GM19395 (cell line): ENCODE data around the gene SUFU.
A peak's percentile ranks its signal among the peaks of the same experiment; 100 is the strongest.
"Not testable (repeated sequence)": the region's sequence is repeated elsewhere in the genome, so short reads cannot be mapped to it uniquely, and the experiment has no call there.

ENCODE experiments used
- ATAC-seq: cut with Tn5 transposase; IDR thresholded peaks from one replicate; pipeline ENCODE4 v1.9.1; 2021; ENCODE audit warnings: mild to moderate bottlenecking, moderate library complexity; ENCODE audit not compliant: unreplicated experiment

SUFU gene

GRCh38 chr10:102503264-102504178 lies at the start of gene SUFU:
Gene SUFU, plus strand, starts transcription at chr10:102503972. Its CDS starts 181 bp downstream, at chr10:102504153.
- peak; percentile 52 for ATAC-seq

GRCh38 chr10:102454662-102455487 lies 48.9 kb upstream of the SUFU start:
- not testable (repeated sequence) for ATAC-seq

- no peak for ATAC-seq
Observed at GRCh38 chr10:102455893-102456471, 47.8 kb upstream of the SUFU start.

GRCh38 chr10:102457591-102458150 lies 46.1 kb upstream of the SUFU start:
- no peak for ATAC-seq

- ATAC-seq, result no peak
Observed at GRCh38 chr10:102458656-102459055, 45.1 kb upstream of the SUFU start.

GRCh38 chr10:102460836-102461186 lies 43.0 kb upstream of the SUFU start:
- peak; percentile 37 for ATAC-seq

GRCh38 chr10:102461187-102462054 lies 42.4 kb upstream of the SUFU start:
- ATAC-seq, result peak; percentile 80

- ATAC-seq, result no peak
Observed at GRCh38 chr10:102462512-102463054, 41.2 kb upstream of the SUFU start.

GRCh38 chr10:102463983-102464382 lies 39.8 kb upstream of the SUFU start:
- no peak for ATAC-seq

GRCh38 chr10:102465466-102465865 lies 38.3 kb upstream of the SUFU start:
- no peak for ATAC-seq

- no peak for ATAC-seq
Observed at GRCh38 chr10:102467318-102467717, 36.5 kb upstream of the SUFU start.

- ATAC-seq, result no peak
Observed at GRCh38 chr10:102467971-102468438, 35.8 kb upstream of the SUFU start.

- ATAC-seq, result no peak
Observed at GRCh38 chr10:102468683-102469082, 35.1 kb upstream of the SUFU start.

- ATAC-seq, result no peak
Observed at GRCh38 chr10:102470579-102471546, 32.9 kb upstream of the SUFU start.

GRCh38 chr10:102473445-102474331 lies 30.1 kb upstream of the SUFU start:
- no peak for ATAC-seq

- ATAC-seq, result no peak
Observed at GRCh38 chr10:102475451-102476040, 28.2 kb upstream of the SUFU start.

GRCh38 chr10:102476466-102477141 lies 27.2 kb upstream of the SUFU start:
- no peak for ATAC-seq
